ENCODE measurements around the gene ANKRD60. TPM values are rescaled to one million over a fixed set of nuclear protein-coding genes. Genes with fewer than 3 reads are reported as not detected.

The ANKRD60 gene
- total RNA-seq, 1 donor from 2014 or later = not detected

DNA sequence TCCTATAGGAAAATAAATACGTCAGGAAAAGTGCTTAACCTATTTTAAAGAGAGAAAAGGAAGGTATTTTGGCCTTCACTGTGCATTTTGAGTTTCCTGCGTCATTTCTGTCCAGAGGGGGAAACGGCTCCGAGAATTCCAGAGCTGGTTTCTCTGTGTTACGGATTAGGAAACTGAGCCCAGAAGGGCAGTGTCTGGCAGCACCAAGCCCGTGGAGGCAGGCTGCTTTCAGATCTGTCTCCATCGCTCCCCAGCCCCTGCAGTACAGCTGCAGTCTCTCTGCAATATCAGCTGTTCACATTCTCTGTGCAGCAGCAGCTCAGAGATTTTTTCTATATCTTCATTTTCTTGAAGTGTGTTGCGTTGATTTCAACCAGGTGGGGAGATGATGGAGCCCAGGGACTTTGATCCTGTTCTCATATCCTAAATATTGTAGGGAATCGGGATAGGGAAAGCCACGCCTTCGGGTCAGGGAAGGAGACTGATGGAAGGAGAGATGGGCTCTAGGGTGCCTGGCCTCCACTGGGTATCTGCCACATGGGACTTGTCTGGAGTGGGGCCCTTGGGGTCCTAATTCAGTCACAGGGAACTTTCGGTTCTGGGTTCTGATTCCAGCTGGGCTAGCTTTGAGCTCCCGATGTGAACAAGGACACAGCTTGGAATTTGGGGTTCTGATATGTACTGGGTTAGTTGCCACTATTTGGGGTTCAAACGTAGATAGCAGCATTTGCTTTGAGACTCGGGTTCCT is 2.8 kb downstream of the ANKRD60 start:
- peaks cover 60% of the 10 kb centered on the region for H3K27me3 ChIP-seq
- TF ChIP-seq, protein P1, sequence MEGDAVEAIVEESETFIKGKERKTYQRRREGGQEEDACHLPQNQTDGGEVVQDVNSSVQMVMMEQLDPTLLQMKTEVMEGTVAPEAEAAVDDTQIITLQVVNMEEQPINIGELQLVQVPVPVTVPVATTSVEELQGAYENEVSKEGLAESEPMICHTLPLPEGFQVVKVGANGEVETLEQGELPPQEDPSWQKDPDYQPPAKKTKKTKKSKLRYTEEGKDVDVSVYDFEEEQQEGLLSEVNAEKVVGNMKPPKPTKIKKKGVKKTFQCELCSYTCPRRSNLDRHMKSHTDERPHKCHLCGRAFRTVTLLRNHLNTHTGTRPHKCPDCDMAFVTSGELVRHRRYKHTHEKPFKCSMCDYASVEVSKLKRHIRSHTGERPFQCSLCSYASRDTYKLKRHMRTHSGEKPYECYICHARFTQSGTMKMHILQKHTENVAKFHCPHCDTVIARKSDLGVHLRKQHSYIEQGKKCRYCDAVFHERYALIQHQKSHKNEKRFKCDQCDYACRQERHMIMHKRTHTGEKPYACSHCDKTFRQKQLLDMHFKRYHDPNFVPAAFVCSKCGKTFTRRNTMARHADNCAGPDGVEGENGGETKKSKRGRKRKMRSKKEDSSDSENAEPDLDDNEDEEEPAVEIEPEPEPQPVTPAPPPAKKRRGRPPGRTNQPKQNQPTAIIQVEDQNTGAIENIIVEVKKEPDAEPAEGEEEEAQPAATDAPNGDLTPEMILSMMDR (IDR thresholded peaks at IDR 0.05) = no peak
- intact Hi-C loops (cut with DNase I) = no loop called here

DNA sequence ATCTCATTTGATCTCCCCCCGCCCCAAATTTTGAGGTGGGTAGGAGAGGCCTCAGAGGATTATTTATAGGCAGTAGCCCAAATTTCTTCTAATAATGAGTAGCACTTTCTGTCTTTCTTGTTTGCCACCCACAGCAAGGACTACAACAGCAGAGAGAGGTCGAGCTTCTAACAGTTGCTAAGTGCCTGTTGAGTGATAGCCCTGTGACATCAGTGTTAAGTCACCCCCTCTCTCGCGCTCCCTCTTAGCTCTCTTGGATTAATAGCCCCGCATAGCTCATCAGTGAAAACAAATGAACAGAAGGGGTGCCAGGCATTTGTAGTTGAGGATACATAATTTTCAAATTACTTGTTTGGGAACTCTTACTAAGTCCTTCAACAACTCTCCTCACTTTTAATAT is 3.5 kb downstream of the ANKRD60 start:
- Histone ChIP-seq H3K27me3 (peaks cover 60% of the 10 kb centered on the region), H3K9me3 (no peaks in the 10 kb centered on the region), H3K36me3 (no peaks in the 10 kb centered on the region), H3K4me1 (peaks cover 3% of the 10 kb centered on the region), H3K4me3 (no peak overlapping the region), H3K27ac (no peak overlapping the region)
- TF ChIP-seq, protein P1 (IDR thresholded peaks at IDR 0.05) = no peak
- intact Hi-C loops (cut with DNase I) = no loop called here
- no peak for DNase-seq
- no peak for ATAC-seq

More for the DNA sequence above, 2.8 kb downstream of the ANKRD60 start:
- no peaks in the 10 kb centered on the region for H3K36me3 ChIP-seq
- H3K27ac ChIP-seq = no peak overlapping the region
- ATAC-seq = no peak
- H3K4me3 ChIP-seq = no peak overlapping the region
- H3K9me3 ChIP-seq = no peaks in the 10 kb centered on the region
- H3K4me1 ChIP-seq = peaks cover 3% of the 10 kb centered on the region
- no peak for DNase-seq

DNA sequence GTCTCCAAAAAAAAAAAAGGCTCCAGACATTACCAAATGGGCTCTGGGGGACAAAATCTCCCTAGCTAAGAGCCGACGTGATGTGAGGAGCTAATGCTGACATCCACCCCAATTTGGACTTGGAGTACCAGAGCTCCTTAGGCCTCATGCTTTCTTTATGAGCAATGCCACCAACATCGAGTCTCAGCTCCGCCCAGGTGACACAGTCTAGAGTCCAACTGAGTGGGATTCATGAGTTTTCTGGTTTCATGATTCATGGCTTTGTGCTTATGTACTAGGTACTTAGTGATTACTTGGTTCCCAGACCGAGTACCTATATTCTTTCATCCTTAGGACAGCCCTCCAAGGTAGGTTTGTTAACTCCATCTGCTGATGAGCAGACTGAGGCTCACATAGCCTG is 4.4 kb downstream of the ANKRD60 start:
- H3K27me3 ChIP-seq = peaks cover 57% of the 10 kb centered on the region
- peaks cover 3% of the 10 kb centered on the region for H3K4me1 ChIP-seq
- TF ChIP-seq, protein P1 (IDR thresholded peaks at IDR 0.05) = no peak
- intact Hi-C loops (cut with DNase I) = no loop called here
- ATAC-seq (no peak), DNase-seq (no peak)
- no peak overlapping the region for H3K27ac ChIP-seq
- H3K36me3 ChIP-seq = no peaks in the 10 kb centered on the region
- no peaks in the 10 kb centered on the region for H3K9me3 ChIP-seq
- no peak overlapping the region for H3K4me3 ChIP-seq

DNA sequence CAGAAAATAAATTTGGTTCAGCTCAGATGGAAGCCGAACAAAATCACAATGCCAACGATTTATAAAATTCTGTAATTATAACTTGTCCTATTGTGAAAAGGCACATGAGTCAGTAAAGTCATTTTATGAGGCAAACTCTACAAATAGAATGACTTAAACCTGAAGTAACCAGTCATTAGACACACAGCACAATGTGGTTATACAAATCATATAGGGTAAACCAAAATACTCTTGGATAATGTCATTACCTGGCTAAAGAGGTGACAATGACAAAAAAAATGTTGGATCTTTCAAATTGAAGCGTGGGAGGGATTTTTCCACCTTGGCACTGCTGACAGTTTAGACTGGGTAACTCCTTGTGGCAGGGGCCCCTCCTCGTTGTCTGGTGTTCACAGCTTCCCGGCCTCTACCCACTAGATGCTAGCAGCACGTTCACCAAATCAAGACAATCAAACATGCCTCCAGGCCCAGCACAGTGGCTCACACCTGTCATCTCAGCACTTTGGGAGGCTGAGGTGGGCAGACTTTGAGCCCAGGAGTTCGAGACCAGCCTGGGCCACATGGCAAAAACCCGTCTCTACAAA is 5.0 kb downstream of the ANKRD60 start:
- intact Hi-C loops (cut with DNase I) = no loop called here
- H3K4me1 ChIP-seq = no peaks in the 10 kb centered on the region
- H3K27ac ChIP-seq = no peak overlapping the region
- no peaks in the 10 kb centered on the region for H3K36me3 ChIP-seq
- H3K27me3 ChIP-seq = peaks cover 51% of the 10 kb centered on the region
- no peak overlapping the region for H3K4me3 ChIP-seq
- TF ChIP-seq, protein P1 (IDR thresholded peaks at IDR 0.05) = no peak
- ATAC-seq (no peak), DNase-seq (no peak)
- no peaks in the 10 kb centered on the region for H3K9me3 ChIP-seq

DNA sequence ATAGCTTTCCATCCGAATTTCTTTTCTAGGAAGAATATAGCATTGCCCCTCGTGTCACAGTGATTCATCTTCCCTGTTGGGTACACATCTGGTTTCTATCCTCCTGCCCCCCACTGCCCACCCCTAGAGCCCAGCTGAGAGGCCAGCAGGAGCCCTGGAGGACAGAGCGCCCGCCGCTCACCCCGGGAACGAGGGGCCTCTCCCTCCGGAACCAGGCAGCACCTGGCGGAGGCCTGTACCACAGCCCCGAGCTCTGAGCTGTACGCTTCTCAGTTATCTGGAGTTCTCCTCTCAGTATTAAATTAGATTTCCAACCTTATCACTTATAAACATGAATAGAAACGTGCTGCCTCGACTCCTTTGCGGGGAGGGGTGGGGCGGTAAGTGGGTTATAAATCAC is 6.0 kb downstream of the ANKRD60 start:
- no peaks in the 10 kb centered on the region for H3K36me3 ChIP-seq
- no peak overlapping the region for H3K4me3 ChIP-seq
- no peak for DNase-seq
- H3K9me3 ChIP-seq = no peaks in the 10 kb centered on the region
- H3K27me3 ChIP-seq = peaks cover 43% of the 10 kb centered on the region
- TF ChIP-seq, protein P1 (IDR thresholded peaks at IDR 0.05) = no peak
- no peaks in the 10 kb centered on the region for H3K4me1 ChIP-seq
- ATAC-seq = no peak
- H3K27ac ChIP-seq = no peak overlapping the region
- intact Hi-C loops (cut with DNase I) = no loop called here

Data from upper lobe of right lung (tissue), 1 donor.